Measurements from ENCODE around the gene HIRIP3. TPM values are rescaled to one million over a fixed set of nuclear protein-coding genes. Genes with fewer than 3 reads are reported as not detected.

The HIRIP3 gene
- total and polyA plus RNA-seq, 2 donors (not counting 3 experiments of a cell fraction or from before 2014, with no cell fraction given): 6.7 to 8.6 TPM

DNA sequence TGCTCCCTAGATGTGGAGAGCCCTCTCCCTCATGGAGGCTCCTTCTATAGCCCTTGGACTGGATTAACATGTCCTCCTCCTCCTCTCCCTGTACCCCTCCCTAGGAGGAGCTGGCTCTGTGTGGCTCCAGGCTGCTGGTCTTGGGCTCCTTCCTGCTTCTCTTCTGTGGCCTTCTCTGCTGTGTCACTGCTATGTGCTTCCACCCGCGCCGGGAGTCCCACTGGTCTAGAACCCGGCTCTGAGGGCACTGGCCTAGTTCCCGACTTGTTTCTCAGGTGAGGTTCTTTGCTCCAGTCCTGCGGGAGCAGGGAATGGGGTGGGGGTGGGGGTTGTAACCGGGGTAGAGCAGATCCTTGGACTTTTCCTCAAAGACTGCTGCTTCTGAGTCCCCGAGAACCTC is 24.1 kb downstream of the HIRIP3 start:
- Histone ChIP-seq H3K36me3 (ENCODE audit: control insufficient read depth in 2 of 2, extremely low read depth in 1 of 2, insufficient read depth in 2 of 2, low read length in 2 of 2) (peaks cover 5 to 10% of the 10 kb centered on the region in 2 experiments), H2AFZ (ENCODE audit: low read depth, low read length) (no peak overlapping the region), H3K27me3 (ENCODE audit: control insufficient read depth in 2 of 2, insufficient read depth in 2 of 2, low read length in 2 of 2) (no peaks in the 10 kb centered on the region), H4K20me1 (replicated peaks; ENCODE audit: control insufficient read depth, extremely low read depth, insufficient read depth, low read length) (no peaks in the 10 kb centered on the region), H3K4me1 (ENCODE audit: control insufficient read depth, extremely low read depth, insufficient read depth, low read length) (peaks cover 15% of the 10 kb centered on the region), H3K27ac (ENCODE audit: insufficient read depth, low read depth, low read length) (no peak overlapping the region), H3K4me3 (replicated peaks in 1 of 3; ENCODE audit: insufficient read depth in 1 of 3, low read depth in 1 of 3, low read length in 3 of 3) (no peak overlapping the region), H3K9me1 (replicated peaks; ENCODE audit: control insufficient read depth, extremely low read depth, insufficient read depth, low read length) (no peaks in the 10 kb centered on the region), H3K9ac (replicated peaks; ENCODE audit: extremely low read depth, insufficient read depth, low read length) (no peak overlapping the region), H3K9me3 (replicated peaks; ENCODE audit: control insufficient read depth, insufficient read depth, low read length) (no peaks in the 10 kb centered on the region), H3K4me2 (ENCODE audit: insufficient read depth, low read length) (no peak overlapping the region), H3K79me2 (ENCODE audit: control insufficient read depth, insufficient read depth, low read length) (peaks cover 26% of the 10 kb centered on the region)
- ChIA-PET POLR2A (no interaction called here), CTCF (no interaction called here)
- intact Hi-C loops (cut with micrococcal nuclease): loop anchor here (5.0 kb wide), 2 partner anchors 149 to 164 kb away; partner anchors contain the start of genes MAZ and MVP
- dilution Hi-C loops (cut with MboI; ENCODE audit: extremely low pct_ligation_motif_present, low sequenced_read_pairs): no loop called here
- DNase-seq (ENCODE audit: low read depth, low spot score) (no peak), FAIRE-seq (no peak)
- TF ChIP-seq POLR2AphosphoS5 (IDR thresholded peaks at IDR 0.05; ENCODE audit: insufficient read depth, low read depth, low read length) (no peak), EZH2 (IDR thresholded peaks at IDR 0.05; ENCODE audit: borderline replicate concordance, low read depth, low read length, severe bottlenecking) (no peak), JUN (IDR thresholded peaks at IDR 0.05; ENCODE audit: borderline replicate concordance, insufficient read depth, insufficient read length, low read depth) (no peak), FOS (IDR thresholded peaks at IDR 0.05; ENCODE audit: borderline replicate concordance, insufficient read depth, low read length) (no peak), MYC (IDR thresholded peaks at IDR 0.05; ENCODE audit: low read depth, low read length) (no peak), POLR2A (IDR thresholded peaks at IDR 0.05; ENCODE audit: low read depth, low read length) (no peak), GATA2 (IDR thresholded peaks at IDR 0.05; ENCODE audit: insufficient read depth, insufficient read length, low read depth, low read length) (no peak)
- TF ChIP-seq, protein P1, sequence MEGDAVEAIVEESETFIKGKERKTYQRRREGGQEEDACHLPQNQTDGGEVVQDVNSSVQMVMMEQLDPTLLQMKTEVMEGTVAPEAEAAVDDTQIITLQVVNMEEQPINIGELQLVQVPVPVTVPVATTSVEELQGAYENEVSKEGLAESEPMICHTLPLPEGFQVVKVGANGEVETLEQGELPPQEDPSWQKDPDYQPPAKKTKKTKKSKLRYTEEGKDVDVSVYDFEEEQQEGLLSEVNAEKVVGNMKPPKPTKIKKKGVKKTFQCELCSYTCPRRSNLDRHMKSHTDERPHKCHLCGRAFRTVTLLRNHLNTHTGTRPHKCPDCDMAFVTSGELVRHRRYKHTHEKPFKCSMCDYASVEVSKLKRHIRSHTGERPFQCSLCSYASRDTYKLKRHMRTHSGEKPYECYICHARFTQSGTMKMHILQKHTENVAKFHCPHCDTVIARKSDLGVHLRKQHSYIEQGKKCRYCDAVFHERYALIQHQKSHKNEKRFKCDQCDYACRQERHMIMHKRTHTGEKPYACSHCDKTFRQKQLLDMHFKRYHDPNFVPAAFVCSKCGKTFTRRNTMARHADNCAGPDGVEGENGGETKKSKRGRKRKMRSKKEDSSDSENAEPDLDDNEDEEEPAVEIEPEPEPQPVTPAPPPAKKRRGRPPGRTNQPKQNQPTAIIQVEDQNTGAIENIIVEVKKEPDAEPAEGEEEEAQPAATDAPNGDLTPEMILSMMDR (IDR thresholded peaks at IDR 0.05; ENCODE audit: extremely low read depth in 1 of 2, insufficient read depth in 1 of 2, low read depth in 1 of 2, low read length in 2 of 2): no peak
- TF ChIP-seq, protein P2, sequence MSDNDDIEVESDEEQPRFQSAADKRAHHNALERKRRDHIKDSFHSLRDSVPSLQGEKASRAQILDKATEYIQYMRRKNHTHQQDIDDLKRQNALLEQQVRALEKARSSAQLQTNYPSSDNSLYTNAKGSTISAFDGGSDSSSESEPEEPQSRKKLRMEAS (IDR thresholded peaks at IDR 0.05; ENCODE audit: insufficient read depth, insufficient read length): no peak
- no TSS peak for BruUV-seq (replicated peaks)
